ENCODE data around the gene CCND3.
"Not testable (repeated sequence)": the region's sequence is repeated elsewhere in the genome, so short reads cannot be mapped to it uniquely, and the experiment has no call there.

CCND3 gene

DNA sequence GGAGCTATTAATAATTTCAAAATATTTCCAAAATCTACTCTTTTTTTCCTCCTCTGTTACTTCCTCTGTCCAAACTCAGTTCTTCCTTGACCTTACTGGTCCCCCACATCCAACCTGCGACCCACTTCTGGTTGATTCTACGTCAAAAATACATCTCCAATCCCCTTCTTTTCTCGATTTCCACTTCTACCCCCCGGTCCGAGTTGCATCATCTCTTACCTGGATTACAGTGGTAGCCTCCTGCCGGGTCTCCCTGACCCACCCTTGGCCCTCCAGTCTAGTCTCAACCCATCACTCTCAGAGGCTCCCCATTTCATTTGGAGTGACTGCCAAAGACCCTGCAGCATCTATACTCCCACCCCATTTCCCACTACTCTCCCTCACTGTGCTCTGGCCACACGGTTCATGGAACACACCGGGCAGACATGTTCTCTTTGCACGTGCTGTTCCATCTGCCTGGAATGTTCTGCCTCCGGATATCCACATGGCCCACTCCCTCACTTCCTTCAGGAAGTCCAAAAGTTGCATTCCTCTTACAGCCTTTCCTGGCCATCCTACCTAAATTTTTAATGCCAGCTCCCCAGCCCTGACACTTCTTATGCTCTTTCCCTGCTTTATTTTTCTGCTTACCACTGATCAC, 6.1 kb upstream of the CCND3 start:
- no peak for DNase-seq

DNA sequence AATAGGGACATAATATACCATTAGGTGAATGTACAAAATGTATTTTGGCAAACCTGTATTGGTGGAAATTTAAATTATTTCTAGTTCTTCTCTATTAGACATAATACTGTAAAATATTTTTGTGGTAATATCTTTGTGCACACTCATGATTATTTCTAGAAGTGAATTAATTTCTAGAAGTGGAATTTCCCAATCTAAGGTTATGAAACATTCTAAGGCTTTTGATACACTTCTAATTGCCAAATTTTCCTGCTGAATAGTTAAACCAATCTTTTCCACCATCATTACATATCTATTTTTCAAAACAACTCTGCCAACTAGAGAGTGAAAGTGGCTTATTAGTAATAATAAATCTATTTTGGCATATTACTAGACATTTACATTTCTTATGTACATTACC, 1.8 kb upstream of the CCND3 start:
- no peak for DNase-seq

DNA sequence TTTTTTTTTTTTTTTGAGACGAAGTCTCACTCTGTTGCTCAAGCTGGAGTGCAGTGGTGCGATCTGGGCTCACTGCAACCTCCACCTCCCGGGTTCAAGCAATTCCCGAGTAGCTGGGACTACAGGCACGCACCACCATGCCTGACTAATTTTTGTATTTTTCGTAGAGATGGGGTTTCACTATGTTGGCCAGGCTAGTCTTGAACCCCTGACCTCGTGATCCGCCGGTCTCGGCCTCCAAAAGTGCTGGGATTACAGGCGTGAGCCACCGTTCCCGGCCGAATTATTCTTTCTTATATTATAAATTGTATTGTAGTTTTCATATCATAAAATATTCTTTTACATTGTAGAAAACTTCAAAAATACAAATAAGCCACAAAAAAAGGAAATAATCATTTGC, 1.3 kb upstream of the CCND3 start:
- DNase-seq: not testable (repeated sequence)

DNA sequence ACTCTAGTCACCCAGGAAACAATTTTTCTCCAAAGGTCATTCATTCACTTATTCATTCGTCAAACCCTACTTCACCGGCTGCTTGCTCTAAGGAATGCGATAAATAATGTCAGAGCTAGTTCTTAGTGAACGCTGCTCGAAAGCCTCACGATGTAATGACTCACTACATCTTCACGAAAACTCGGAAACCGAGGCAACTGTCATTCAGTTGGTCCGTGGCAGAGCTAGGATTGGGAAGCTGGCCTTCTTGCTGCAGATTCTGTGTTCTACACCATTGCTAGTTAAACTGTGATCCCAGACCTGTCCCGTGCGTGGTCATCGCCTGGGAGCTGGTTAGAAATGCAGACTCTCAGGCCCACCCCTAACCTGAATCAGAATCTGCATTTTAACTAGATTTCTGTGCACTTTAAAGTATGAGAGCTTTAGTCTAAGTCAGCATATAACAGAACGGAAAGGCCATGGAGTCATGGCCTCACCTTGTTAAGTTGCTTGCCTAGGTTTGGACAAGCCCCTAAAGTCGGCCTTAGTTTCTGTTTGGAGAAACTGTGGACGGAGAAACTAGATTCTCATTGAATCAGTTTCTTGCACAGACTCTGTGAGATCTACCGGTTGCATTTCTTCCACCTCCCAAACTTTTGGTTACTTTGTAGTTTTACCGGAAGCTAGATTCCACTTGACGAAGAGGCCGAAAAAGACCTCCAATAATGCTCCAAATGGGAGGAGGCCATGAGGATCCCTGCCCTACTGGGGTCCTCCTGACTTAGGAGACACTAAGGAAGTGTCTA, 651 bp upstream of the CCND3 start:
- DNase-seq: no peak

DNA sequence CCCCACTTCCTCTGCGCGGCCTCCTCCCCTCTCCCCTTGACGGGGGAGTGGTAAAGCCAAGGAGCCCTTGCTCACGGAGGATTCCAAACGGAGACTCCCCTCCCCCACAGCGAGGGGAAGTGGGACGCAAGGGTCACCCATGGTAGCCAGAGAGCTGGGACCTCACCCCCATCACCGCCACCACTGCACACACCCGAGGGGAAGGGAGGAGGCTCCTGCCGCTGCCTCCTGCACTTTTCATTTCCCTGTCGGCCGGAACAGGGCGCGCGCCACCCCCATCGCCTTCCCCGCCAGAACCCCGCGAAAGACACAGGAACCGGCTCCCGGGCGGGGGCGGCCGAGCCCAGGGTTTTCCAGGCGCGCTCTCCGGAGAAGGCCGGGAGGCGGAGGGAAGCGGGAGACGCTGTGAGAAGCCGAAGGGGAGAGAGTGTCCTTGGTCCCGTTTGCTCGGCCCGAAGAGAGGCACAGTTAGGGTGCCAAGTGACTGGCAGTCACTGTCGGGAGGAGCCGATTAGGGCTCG, 789 bp downstream of the CCND3 start:
- DNase-seq: no peak

DNA sequence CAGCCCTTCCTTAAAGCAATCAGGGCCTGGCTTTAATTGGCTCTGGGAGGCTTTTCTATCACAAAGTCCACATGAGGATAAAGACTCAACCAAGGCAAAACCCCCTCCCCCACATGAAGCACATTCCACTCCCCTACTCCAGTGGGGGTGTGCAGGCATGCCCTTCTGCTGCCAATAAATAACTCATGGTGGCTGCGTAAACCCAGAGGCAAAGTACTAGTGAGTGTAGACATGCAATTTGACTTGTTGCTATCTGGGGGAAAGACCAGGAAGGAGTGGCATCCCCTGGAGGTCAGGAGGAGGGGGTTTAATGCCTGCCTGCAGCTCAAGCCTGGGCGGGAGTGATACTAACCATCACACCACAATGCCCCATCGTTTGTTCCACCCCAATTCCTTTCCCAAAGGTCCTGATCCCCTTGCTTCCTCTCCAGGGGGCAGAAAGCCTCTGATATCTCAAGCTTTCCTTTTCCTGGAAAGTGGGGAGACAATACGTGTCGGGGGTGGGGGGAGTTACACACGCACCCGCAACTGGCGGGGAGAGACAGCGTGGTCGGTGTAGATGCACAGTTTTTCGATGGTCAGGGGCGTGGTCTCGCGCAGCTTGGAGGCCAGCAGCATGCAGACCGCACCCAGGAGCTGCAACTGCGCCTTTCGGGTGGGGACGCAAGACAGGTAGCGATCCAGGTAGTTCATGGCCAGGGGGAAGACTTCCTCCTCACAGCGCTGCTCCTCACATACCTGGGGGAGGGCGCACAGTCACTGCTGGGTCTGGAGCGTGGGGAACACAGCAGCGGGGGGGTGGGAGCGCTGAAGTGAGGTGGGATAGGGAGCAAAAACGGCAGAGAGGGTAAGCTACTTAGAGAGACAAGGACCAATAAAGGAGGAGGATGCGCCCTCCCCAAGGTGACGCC, 1.5 kb downstream of the CCND3 start:
- DNase-seq: peak; percentile 37

DNA sequence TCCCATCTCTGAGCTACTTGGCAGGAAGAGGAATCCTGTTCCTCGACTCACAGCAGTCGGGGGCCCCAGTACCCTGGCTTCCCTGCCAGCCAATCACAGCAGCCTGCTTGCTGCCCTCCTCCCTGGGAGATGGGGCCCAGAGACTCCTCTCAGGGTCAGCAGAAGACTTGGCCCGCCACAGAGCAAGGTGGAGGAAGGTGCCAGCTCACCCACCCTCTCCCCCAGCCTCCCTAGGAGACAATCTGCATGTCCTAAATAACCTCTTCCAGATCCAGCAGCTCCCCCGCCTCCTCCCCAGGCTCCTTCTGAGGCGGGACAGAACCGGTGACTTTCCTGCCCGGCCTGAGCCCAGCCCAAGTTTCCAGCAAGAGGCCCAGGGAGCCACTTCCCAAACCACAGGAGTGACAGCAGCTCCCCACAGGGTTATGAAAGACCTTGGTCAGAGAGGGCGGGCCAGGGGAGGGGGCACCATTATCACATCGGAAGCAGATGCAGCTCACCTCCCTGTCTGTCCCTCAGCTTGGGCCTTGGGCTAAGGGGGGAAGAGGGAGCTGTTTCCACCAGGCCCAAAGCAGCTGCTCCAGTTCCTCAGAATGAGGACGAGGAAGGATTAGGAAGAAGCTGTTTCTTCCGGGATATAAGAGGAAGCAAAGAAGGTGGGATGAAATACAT, 2.3 kb downstream of the CCND3 start:
- DNase-seq: peak; percentile 44

DNA sequence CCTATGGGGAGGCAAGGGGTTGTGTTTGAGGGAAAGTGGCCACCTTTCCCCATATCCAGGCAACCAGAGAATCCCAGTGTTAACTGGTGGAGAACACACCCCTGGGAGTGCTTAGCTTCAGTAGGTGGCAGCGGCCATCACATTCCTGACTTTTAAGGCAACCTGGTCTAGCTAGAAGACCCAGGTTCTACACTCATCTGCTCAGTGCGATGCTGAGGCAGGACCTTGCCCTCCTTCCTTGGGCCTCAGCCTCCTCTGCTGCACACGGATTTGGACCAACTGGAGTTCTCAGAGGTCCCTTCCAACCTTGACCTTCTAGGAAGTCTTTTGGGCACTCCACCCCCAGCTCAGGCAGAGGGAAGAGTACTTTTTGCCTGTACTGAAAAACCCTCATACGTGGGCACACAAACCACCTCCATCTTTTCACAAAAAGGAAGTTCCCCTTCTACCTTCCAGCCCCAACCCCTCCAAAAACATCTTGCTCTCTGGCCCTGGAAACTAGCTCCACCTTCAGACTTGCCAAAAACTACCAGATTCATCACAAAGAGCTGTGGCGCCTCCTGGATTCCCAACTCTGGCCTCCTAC, 2.9 kb downstream of the CCND3 start:
- DNase-seq: no peak

DNA sequence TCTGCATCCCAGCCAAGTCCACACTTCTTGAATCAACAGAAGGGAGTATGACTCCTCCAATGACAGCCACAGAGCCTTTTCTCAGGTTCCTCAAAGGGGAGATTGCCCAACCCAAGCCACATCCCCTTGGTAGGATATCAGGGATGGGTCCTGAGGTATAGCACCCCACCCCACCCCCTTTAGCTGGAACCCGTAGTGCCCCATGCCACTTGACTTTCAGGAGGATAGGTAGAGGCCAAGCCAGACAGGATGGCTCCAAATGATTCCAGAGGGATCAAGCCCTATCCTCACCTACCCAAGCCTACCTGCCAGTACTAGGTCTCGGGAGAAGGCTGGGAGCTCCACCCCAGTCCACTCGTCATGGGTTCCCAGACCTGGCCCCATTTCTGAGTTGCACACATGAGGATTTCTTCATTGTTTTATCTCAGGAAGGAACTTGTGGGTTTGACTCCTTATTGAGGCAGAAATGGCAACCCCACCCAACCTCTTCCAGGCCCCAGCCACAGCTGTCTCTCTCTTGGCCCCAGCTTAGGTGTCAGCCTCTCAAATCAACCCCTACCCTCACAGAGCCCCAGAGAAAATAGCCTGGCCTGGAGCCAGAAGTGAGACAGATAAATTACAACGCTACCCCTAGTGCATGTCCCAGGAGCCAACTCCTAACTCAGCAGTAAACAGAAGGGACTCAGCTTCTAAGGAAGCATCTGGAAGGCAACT, 3.6 kb downstream of the CCND3 start:
- DNase-seq: peak; percentile 4

DNA sequence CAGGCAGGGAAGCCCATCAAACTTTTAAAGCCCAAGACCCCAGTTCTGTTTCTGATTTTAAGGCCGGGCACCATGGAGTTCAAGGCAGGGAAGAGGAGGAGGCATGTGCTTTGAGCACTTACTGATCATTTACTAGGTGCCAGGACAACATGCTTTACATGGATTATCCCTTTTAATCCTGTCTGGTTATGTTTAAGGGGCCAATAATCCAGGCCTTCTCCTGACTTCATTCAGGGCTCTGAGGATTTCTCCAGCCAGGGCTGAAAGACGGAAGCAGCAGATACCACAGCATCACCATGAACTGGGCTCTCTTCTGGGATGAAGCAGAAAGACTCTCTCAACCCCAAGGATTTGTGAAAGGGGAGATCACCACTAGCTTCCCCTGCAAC, 4.1 kb downstream of the CCND3 start:
- no peak for DNase-seq

DNA sequence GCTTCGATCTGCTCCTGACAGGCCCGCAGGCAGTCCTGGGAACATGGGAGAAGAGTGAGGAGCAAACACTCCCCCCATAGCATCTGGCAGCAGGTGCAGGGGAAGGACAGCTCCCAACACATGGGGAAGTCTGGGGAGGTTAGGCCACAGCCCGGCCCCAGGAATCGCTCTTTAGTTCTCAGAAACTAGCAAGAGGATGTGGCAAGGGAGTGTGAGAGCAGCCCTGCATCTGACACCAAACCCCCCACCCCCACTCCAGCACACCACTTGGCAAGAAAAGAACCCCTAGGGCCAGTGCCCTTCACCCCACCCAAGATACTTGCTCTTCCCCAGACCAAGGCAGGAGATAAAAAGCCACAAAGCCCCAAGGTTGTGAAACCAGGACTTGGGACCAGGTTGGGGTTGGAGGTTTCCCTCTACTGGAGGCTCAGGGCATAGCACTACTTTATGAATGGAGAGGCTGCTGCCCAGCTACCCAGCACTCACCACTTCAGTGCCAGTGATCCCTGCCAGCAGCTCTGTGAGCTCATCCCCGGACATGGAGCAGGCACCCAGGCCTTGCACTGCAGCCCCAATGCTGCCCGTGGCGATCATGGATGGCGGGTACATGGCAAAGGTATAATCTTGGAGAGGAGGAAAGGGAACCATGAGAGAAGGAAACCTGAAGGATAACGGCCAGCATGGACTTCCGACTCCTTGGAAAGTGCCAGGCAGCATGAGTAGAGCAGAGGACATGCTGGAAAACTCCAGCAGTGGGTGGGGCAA, 5.4 kb downstream of the CCND3 start:
- peak; percentile 88 for DNase-seq

DNA sequence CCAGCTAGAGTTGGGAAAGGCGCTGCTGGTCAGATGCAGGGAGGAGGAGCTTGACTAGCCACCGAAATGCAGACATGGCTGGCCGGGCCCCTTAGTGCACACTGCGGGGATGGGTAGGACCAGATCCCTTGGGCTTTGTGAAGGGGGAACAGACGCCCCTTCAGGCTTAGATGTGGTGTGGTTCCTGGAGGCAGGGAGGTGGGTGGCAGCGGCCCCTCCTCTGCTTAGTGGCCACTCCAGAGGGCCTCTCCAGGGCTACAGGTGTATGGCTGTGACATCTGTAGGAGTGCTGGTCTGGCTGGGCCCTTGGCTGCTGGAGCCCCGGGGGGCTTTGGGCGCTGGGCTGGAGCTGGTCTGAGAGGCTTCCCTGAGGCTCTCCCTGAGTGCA, 5.9 kb downstream of the CCND3 start:
- no peak for DNase-seq

DNA sequence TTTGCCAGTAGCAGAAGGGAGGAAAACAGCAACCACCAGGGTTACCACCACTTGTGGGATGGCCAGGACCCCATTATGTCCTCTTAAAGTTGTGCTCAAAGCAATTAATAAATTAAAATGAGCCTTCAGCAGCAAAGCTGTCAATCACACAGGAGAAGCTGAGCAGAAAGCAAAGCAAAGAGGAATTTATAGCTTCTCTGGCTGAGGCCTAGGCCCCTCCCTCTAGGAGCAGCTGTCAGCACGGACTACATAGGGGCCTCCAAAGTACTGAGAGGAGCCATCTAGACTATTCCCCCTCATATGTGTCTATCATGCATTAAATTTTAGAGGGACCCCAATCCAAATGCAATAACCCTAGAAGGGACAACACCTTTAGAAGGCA, 6.4 kb downstream of the CCND3 start:
- peak; percentile 7 for DNase-seq

DNA sequence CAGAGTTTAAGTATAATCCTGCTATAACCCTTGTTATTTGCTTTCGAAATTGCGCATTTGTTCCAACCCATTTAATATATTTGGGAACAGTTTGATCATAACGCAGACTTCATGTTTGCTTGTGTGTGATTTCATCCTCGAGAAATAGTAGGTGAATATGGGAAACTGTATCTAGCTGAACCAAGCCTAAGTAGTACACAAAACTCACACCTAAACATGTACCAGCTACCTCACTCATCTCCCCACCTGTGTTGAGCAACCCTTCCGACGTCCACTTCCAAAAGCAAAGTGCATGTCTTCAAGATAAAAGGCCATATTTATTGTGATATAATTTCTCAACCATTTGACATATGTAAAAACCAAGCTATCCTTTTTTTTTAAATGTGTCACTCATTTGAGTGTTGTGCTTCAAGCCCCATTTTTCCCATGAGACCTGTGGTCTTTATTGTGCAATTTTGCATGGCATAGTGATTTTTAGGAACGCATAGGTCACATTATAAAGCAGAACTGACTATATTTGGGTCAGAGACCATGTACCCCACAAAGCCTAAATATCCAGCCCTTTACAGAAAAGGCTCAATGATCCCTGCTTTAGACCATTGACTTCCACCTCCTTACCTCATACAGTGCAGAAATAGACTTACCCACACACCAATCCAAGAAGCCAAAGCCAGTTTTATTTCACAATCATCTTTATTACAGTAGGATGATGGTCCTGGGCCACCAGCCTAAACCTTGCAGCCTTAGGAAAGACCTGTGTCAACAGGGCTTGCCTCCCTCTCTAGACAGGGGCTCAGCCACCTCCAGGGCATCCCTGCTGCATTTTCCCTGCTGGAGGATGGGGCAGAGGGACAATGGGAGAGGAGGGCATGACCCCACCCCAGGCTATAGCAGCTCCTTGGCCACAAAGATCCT, 7.1 kb downstream of the CCND3 start:
- no peak for DNase-seq

DNA sequence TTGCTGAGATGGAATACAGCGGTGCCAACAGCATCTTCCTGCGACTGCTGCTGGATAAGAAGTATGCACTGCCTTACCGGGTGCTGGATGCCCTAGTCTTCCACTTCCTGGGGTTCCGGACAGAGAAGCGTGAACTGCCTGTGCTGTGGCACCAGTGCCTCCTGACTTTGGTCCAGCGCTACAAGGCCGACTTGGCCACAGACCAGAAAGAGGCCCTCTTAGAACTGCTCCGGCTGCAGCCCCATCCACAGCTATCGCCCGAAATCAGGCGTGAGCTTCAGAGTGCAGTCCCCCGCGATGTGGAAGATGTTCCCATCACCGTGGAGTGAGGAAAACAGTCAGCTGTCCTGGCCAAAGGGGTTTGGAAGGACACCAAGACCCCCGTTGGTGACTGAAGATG, 9.2 kb downstream of the CCND3 start:
- no peak for DNase-seq

DNA sequence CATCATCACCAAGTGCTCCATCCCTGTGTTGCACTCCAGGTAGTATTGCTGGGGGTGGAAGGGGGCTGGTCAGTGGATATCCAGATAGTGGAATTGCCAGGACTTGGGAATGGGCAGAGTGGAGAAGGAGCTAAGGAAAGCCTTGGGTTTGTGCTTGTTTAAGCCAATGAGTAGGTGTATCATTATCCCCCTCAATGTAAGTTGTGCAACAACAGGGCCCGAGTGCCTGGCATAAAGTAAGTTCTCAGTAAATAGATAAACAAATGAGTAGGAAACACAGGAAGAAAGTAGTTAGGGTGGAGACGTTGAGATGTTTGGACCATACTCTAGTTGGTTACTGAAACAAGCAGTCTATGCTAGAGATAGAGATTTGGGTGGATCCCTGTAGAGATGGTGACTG, 9.8 kb downstream of the CCND3 start:
- DNase-seq: no peak

DNA sequence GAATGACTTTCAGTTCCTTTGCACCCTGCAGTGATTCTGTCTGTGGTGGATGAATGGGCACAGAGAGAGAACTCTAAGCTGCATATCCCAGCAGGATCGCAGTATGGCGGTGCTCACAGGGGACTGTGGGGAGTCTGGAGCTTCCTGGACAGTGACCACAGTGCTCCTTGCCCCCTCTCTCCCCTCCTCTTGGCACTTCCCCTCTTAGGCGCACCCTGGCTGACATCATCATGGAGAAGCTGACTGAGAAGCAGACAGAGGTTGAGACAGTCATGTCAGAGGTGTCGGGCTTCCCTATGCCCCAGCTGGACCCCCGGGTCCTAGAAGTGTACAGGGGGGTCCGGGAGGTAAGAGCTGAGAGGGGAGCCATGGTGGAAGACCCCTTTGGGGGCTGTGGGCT, 11.7 kb downstream of the CCND3 start:
- DNase-seq: no peak

DNA sequence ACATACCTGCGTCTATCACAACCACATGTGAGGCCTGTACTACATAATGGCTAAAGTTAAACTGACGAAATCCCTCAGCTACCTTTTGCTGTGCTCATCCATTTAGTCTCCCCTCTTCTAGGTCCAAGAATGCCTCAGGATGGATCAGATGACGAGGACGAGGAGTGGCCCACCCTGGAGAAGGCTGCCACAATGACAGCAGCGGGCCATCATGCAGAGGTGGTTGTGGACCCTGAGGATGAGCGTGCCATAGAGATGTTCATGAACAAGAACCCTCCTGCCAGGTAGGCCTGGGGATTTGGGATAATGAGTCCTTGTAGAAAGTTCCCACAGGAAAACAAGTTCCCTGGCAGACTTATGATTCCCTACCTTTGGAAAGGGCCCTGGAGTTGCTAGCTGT, 14.4 kb downstream of the CCND3 start:
- DNase-seq: no peak

DNA sequence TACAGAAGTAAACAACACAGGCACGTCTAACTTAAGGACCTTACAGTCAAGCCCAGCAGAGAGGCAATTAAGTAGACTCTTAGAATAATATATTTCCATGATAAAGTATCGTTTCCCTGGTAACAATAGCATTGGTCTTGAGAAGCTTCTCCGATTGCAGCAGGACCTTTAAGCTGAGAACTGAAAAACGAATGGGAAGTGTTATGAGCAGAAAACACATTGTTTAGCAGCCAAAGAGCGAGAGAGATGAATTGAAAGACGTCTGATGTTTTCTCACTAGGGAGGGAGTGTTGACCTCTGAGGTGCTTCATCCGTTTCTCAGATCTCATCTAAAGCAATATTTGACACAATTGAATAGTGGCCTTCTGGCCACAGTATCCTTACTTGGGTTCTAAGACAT, 19.5 kb downstream of the CCND3 start:
- DNase-seq: no peak

DNA sequence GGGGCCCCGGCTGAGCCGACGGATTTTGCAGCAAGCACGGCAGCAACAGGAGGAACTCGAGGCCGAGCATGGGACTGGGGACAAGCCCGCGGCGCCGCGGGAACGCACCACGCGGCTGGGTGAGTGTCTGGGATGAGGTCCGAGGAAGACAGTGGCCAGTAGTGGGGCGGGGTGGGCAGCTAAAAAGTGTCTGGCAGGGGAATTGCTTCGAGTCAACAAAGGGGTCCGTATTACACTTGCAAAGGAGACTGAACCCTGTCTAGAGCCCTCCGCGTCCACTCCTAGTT, 20.0 kb downstream of the CCND3 start:
- no peak for DNase-seq

Measured in eye (tissue), 1 donor.